Duodenal mucosa (tissue), 2 donors: ENCODE results near the gene PLEKHA3.
"Not testable (repeated sequence)": the region's sequence is repeated elsewhere in the genome, so short reads cannot be mapped to it uniquely, and the experiment has no call there.

ENCODE experiments used
- H3K27ac ChIP-seq: one replicate; pipeline ENCODE4 v1.7.0; 2013; ENCODE audit warnings: low read depth, low read length
- H3K27me3 ChIP-seq, 2 donors: one replicate each; pipeline ENCODE4 v1.7.0; 2013; ENCODE audit warnings: low read length in 2 of 2, control low read depth in 1 of 2; ENCODE audit not compliant: insufficient read depth in 2 of 2, control insufficient read depth in 1 of 2
- H3K36me3 ChIP-seq, 2 donors: one replicate each; pipeline ENCODE4 v1.7.0; 2013; ENCODE audit warnings: low read length in 2 of 2, control low read depth in 1 of 2; ENCODE audit not compliant: insufficient read depth in 2 of 2, control insufficient read depth in 1 of 2
- H3K4me1 ChIP-seq, 2 donors: one replicate each; pipeline ENCODE4 v1.7.0; 2013; ENCODE audit warnings: low read length in 2 of 2, control low read depth in 1 of 2; ENCODE audit not compliant: insufficient read depth in 2 of 2, control insufficient read depth in 1 of 2
- H3K4me3 ChIP-seq, 2 donors: one replicate each; pipeline ENCODE4 v1.7.0; 2013; ENCODE audit warnings: low read length in 2 of 2, low read depth in 1 of 2
- H3K9ac ChIP-seq, 2 donors: one replicate each; pipeline ENCODE4 v1.7.0; 2013; ENCODE audit warnings: low read length in 2 of 2, low read depth in 1 of 2
- H3K9me3 ChIP-seq, 2 donors: one replicate each; pipeline ENCODE4 v1.7.0; 2013; ENCODE audit warnings: low read length in 2 of 2, control low read depth in 1 of 2; ENCODE audit not compliant: control insufficient read depth in 1 of 2

Gene PLEKHA3

GRCh38 chr2:178521304-178522150 lies 41.3 kb downstream of the PLEKHA3 start:
- Histone ChIP-seq H3K9me3 (no peaks in the 10 kb centered on the region), H3K27ac (no peak overlapping the region), H3K27me3 (no peaks in the 10 kb centered on the region), H3K36me3 (peaks cover 0 to 5% of the 10 kb centered on the region in 2 donors), H3K4me1 (peaks cover 0 to 7% of the 10 kb centered on the region in 2 donors), H3K9ac (no peak overlapping the region), H3K4me3 (no peak overlapping the region)

DNA sequence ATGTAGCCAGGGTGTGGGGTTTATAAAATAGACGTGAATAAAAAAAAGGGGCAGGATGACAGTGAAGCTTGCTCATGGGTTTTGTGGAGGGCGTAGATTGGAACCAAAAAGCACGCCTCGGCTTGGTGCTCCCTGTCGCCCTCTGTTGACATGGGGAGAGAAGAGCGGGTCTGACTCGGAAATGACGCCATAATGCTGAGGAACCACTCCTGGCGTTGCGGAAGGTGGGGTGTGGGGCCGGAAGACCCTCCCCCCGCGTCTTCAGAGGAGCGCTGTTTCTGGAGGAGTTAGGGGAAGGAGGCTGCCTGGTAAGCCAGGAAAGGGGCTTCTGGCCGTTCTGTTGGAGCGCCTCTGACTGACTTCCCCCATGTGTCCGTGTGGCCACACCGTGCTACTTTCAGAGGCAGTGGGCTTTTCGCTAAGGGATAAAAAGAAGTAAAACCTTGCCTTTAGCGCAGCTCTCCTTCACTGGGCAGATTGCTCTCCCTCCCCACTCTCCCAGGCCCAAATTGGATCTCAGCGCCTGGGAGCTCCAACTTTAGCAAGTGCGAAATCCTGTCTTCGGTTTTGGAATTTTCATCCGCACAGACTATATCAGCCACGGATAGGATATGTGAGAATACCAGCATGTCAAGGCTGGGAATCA lies 42.8 kb downstream of the PLEKHA3 start:
- H3K9ac ChIP-seq, result peak overlapping the region; percentile 82 to 87
- H3K27ac ChIP-seq, result peak overlapping the region; percentile 23
- H3K4me1 ChIP-seq, result peaks cover 0 to 7% of the 10 kb centered on the region in 2 donors
- H3K4me3 ChIP-seq, result peak overlapping the region; percentile 87 to 93
- no peaks in the 10 kb centered on the region for H3K9me3 ChIP-seq
- H3K27me3 ChIP-seq, result no peaks in the 10 kb centered on the region
- peaks cover 0 to 5% of the 10 kb centered on the region in 2 donors for H3K36me3 ChIP-seq

DNA sequence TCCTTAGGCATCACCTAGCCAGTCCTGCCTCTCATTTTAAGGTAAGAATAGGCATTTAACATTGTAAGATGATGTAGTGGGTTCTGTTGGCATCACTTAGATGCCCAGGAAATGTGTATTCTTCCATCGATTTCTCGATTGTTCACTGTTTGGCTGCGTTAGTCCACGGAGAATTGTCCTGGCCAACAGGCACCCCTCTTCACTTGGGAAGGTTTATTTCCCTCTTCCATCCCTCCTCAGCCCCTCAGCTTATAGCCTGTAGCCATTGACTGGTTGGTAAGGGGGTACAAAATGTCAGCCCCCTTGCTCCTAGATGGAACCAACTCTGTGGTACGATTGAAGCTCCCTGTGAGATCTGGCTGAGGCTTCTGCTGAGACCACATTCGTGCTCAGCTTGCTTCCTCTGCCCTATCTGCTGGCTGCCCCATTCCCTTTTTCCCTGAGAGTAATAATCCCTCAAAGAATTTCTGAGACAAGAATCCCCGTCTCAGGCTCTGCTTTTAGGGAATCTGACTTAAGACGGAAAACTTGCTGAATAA lies 43.4 kb downstream of the PLEKHA3 start:
- Histone ChIP-seq H3K4me3 (peak overlapping the region; percentile 87 to 93), H3K27me3 (no peaks in the 10 kb centered on the region), H3K36me3 (no peaks in the 10 kb centered on the region), H3K4me1 (peaks cover 0 to 7% of the 10 kb centered on the region in 2 donors), H3K27ac (peak overlapping the region; percentile 23), H3K9ac (peak overlapping the region; percentile 82 to 87), H3K9me3 (no peaks in the 10 kb centered on the region)

GRCh38 chr2:178525010-178525409 lies 44.8 kb downstream of the PLEKHA3 start:
- H3K36me3 ChIP-seq, H3K4me1 ChIP-seq, H3K27me3 ChIP-seq: not testable (repeated sequence)

DNA sequence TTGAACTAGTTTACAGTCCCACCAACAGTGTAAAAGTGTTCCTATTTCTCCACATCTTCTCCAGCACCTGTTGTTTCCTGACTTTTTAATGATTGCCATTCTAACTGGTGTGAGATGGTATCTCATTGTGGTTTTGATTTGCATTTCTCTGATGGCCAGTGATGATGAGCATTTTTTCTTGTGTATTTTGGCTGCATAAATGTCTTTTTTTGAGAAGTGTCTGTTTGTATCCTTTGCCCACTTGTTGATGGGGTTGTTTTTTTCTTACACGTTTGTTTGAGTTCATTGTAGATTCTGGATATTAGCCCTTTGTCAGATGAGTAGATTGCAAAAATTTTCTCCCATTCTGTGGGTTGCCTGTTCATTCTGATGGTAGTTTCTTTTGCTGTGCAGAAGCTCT lies 45.2 kb downstream of the PLEKHA3 start:
- not testable (repeated sequence) for H3K4me3 ChIP-seq, H3K27me3 ChIP-seq, H3K9me3 ChIP-seq, H3K27ac ChIP-seq, H3K4me1 ChIP-seq, H3K36me3 ChIP-seq, H3K9ac ChIP-seq

More at GRCh38 chr2:178525010-178525409, 44.8 kb downstream of the PLEKHA3 start:
- not testable (repeated sequence) for H3K27ac ChIP-seq, H3K9me3 ChIP-seq, H3K9ac ChIP-seq, H3K4me3 ChIP-seq

DNA sequence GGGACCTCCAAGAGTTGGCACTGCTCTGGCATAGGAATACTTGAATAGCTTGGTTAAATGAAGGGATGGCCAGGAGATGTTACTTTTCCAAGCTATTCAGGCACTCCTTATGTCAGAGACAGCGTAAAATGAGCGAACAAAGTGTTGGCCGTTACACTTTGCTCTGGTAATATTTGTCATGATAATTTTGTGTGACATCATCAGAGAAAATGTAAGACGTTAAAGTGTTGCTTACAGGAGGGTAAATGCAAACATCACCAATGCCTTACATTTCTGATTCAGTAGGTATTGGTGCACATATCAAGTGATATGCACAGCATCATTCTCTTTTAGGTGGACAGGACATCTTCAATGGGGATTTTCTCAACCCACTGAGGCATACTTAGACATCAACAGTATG lies 46.0 kb downstream of the PLEKHA3 start:
- H3K9ac ChIP-seq, result no peak overlapping the region
- H3K4me1 ChIP-seq, result peaks cover 0 to 7% of the 10 kb centered on the region in 2 donors
- no peak overlapping the region for H3K27ac ChIP-seq
- H3K36me3 ChIP-seq, result peaks cover 0 to 1% of the 10 kb centered on the region in 2 donors
- no peaks in the 10 kb centered on the region for H3K27me3 ChIP-seq
- no peaks in the 10 kb centered on the region for H3K9me3 ChIP-seq
- no peak overlapping the region for H3K4me3 ChIP-seq

DNA sequence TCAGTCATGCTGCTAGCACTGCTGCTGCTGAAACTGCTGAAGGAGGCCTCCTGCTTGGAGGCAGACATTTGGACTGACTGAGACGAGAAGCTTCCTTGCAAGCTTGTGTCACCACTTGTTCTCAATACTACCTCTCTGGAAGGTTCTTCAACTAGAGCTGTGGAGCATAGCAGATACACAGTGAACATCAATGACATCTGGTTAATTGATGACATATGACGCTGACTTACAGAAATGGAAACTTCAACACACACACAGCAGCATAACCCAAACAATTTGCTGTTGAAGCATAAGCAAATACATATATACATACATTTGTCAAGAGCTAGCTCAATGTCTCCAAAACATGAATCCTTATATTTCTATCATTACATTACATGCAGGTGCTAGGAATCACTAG lies 47.3 kb downstream of the PLEKHA3 start:
- H3K27ac ChIP-seq, result no peak overlapping the region
- no peaks in the 10 kb centered on the region for H3K9me3 ChIP-seq
- H3K4me1 ChIP-seq, result peaks cover 0 to 7% of the 10 kb centered on the region in 2 donors
- H3K36me3 ChIP-seq, result peaks cover 0 to 12% of the 10 kb centered on the region in 2 donors
- H3K4me3 ChIP-seq, result no peak overlapping the region
- H3K27me3 ChIP-seq, result no peaks in the 10 kb centered on the region
- no peak overlapping the region for H3K9ac ChIP-seq

DNA sequence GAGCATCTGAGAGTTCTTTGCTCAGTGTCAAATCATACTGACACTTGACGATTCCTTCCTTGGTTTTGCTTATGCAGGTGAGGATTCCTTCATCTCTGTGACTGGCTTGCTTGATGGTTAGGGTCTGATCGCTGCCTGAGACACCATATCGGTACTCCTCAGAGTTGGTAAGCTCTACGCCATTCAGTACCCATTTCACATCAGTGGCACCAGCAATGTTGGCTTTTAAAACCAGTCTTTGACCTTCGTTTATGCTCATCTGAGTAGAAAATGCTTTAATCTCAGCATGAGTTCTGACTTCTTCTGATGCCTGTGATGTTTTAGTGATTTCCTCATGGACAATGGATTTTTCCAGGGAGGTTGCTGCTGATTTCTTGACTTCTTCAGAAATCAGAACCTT lies 48.4 kb downstream of the PLEKHA3 start:
- Histone ChIP-seq H3K4me1 (peaks cover 0 to 7% of the 10 kb centered on the region in 2 donors), H3K9me3 (no peaks in the 10 kb centered on the region), H3K36me3 (peaks cover 0 to 17% of the 10 kb centered on the region in 2 donors), H3K27me3 (no peaks in the 10 kb centered on the region), H3K27ac (no peak overlapping the region), H3K4me3 (no peak overlapping the region), H3K9ac (no peak overlapping the region)

- no peak overlapping the region for H3K4me3 ChIP-seq
- no peak overlapping the region for H3K9ac ChIP-seq
- H3K36me3 ChIP-seq, result peaks cover 3 to 22% of the 10 kb centered on the region in 2 donors
- no peaks in the 10 kb centered on the region for H3K27me3 ChIP-seq
- no peaks in the 10 kb centered on the region for H3K9me3 ChIP-seq
- no peak overlapping the region for H3K27ac ChIP-seq
- H3K4me1 ChIP-seq, result peaks cover 0 to 3% of the 10 kb centered on the region in 2 donors
Observed at GRCh38 chr2:178529194-178529593, 48.9 kb downstream of the PLEKHA3 start.

- no peaks in the 10 kb centered on the region for H3K4me1 ChIP-seq
- no peak overlapping the region for H3K9ac ChIP-seq
- H3K9me3 ChIP-seq, result no peaks in the 10 kb centered on the region
- H3K27ac ChIP-seq, result no peak overlapping the region
- peaks cover 9 to 25% of the 10 kb centered on the region in 2 donors for H3K36me3 ChIP-seq
- H3K4me3 ChIP-seq, result no peak overlapping the region
- no peaks in the 10 kb centered on the region for H3K27me3 ChIP-seq
Observed at GRCh38 chr2:178530131-178530530, 49.9 kb downstream of the PLEKHA3 start.
